Vagina (tissue), 2 donors: ENCODE measurements around the gene CARD14.

Experiments used
- POLR2A ChIP-seq, 2 donors: fragments of 450-650 bp; IDR thresholded peaks; one replicate each; pipeline ENCODE4 v1.6.1; 2017; ENCODE audit warnings: antibody characterized with exemption in 2 of 2, mild to moderate bottlenecking in 2 of 2, moderate library complexity in 2 of 2
- POLR2AphosphoS5 ChIP-seq, 2 donors: sonication (generic); formaldehyde crosslinking; IDR thresholded peaks; one replicate each; pipeline ENCODE4 v1.9.0; 2017; ENCODE audit warnings: antibody characterized with exemption in 2 of 2, mild to moderate bottlenecking in 2 of 2, low read depth in 1 of 2; ENCODE audit not compliant: insufficient read depth in 1 of 2
- TF ChIP-seq, protein P1 (sequence below), 3 experiments: fragments of 450-650 bp in 2 of 3; fragments of 200-600 bp in 1 of 3; sonication (generic) in 1 of 3; IDR thresholded peaks; one replicate each; pipeline ENCODE4 v1.5.1; 2017 to 2019; ENCODE audit warnings: antibody characterized with exemption in 3 of 3, mild to moderate bottlenecking in 2 of 3, moderate library complexity in 2 of 3

GRCh38 chr17:80182118-80182844 lies 12.5 kb downstream of the CARD14 start:
- TF ChIP-seq POLR2AphosphoS5 (IDR thresholded peaks at IDR 0.05; ENCODE audit: insufficient read depth in 1 of 2, low read depth in 1 of 2) (no peak), POLR2A (IDR thresholded peaks at IDR 0.05) (no peak)
- TF ChIP-seq, protein P1, sequence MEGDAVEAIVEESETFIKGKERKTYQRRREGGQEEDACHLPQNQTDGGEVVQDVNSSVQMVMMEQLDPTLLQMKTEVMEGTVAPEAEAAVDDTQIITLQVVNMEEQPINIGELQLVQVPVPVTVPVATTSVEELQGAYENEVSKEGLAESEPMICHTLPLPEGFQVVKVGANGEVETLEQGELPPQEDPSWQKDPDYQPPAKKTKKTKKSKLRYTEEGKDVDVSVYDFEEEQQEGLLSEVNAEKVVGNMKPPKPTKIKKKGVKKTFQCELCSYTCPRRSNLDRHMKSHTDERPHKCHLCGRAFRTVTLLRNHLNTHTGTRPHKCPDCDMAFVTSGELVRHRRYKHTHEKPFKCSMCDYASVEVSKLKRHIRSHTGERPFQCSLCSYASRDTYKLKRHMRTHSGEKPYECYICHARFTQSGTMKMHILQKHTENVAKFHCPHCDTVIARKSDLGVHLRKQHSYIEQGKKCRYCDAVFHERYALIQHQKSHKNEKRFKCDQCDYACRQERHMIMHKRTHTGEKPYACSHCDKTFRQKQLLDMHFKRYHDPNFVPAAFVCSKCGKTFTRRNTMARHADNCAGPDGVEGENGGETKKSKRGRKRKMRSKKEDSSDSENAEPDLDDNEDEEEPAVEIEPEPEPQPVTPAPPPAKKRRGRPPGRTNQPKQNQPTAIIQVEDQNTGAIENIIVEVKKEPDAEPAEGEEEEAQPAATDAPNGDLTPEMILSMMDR (IDR thresholded peaks at IDR 0.05) = no peak
